Activated CD4-positive, alpha-beta T cell treated with anti-CD3 and anti-CD28 coated beads for 4 hours (primary cell): ENCODE results near the gene XRN2.
A peak's percentile ranks its signal among the peaks of the same experiment; 100 is the strongest.

Experiments used
- DNase-seq, 2 donors: peaks; one replicate each; pipeline ENCODE4 v3.0.0-alpha.2; 2020

Gene XRN2

GRCh38 chr20:21303061-21303871 lies at the start of gene XRN2:
Gene XRN2, plus strand, starts transcription at chr20:21303331. Its CDS starts 68 bp downstream, at chr20:21303399.
- DNase-seq, result peak; percentile 91 to 94

- no peak for DNase-seq
These were observed 45.9 kb upstream of the XRN2 start for GRCh38 chr20:21257192-21257591.

- no peak for DNase-seq
These were observed 44.7 kb upstream of the XRN2 start for GRCh38 chr20:21258411-21258810.

GRCh38 chr20:21259346-21259745 lies 43.8 kb upstream of the XRN2 start:
- no peak for DNase-seq

- no peak for DNase-seq
These were observed 40.3 kb upstream of the XRN2 start for GRCh38 chr20:21262812-21263211.

GRCh38 chr20:21265261-21266190 lies 37.6 kb upstream of the XRN2 start:
- DNase-seq, result no peak

GRCh38 chr20:21266191-21266536 lies 37.0 kb upstream of the XRN2 start:
- DNase-seq, result no peak

GRCh38 chr20:21269772-21270171 lies 33.4 kb upstream of the XRN2 start:
- DNase-seq, result no peak

- DNase-seq, result no peak
These were observed 32.3 kb upstream of the XRN2 start for GRCh38 chr20:21270806-21271205.

GRCh38 chr20:21272279-21272678 lies 30.9 kb upstream of the XRN2 start:
- DNase-seq, result no peak

- no peak for DNase-seq
These were observed 30.5 kb upstream of the XRN2 start for GRCh38 chr20:21272679-21273078.

GRCh38 chr20:21273755-21274386 lies 29.3 kb upstream of the XRN2 start:
- DNase-seq, result no peak

- no peak for DNase-seq
These were observed 24.3 kb upstream of the XRN2 start for GRCh38 chr20:21278829-21279228.

- DNase-seq, result no peak
These were observed 23.2 kb upstream of the XRN2 start for GRCh38 chr20:21279706-21280521.

- DNase-seq, result no peak
These were observed 22.6 kb upstream of the XRN2 start for GRCh38 chr20:21280522-21281016.

- no peak for DNase-seq
These were observed 16.4 kb upstream of the XRN2 start for GRCh38 chr20:21286775-21287174.

GRCh38 chr20:21288587-21289370 lies 14.4 kb upstream of the XRN2 start:
- DNase-seq, result no peak

- DNase-seq, result no peak
These were observed 13.5 kb upstream of the XRN2 start for GRCh38 chr20:21289651-21290050.

- DNase-seq, result no peak
These were observed 12.1 kb upstream of the XRN2 start for GRCh38 chr20:21291026-21291425.

- DNase-seq, result no peak
These were observed 8.4 kb upstream of the XRN2 start for GRCh38 chr20:21294755-21295154.

- DNase-seq, result no peak
These were observed 1.0 kb upstream of the XRN2 start for GRCh38 chr20:21301940-21302663.
